Measurements from ENCODE around the gene CNOT11.
"Not testable (repeated sequence)": the region's sequence is repeated elsewhere in the genome, so short reads cannot be mapped to it uniquely, and the experiment has no call there.

CNOT11 gene

DNA sequence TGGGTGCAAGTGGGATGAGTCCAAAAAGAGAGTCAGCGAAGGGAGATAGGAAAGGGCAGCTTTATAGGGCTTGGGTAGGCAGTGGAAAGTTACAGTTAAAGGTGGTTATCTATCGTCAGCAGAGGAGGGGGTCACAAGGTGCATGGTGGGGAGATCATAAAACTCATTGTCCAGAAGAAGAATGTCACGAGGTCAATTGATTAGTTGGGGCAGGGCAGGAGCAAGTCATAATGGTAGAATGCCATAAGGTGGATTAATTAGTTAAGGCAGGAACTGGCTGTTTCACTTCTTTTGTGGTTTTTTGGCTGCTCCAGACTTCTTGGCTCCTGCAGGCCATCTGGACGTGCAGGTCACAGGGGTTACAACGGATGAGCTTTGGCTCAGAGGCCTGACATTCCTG, 3.9 kb upstream of the CNOT11 start:
- DNase-seq: not testable (repeated sequence)

DNA sequence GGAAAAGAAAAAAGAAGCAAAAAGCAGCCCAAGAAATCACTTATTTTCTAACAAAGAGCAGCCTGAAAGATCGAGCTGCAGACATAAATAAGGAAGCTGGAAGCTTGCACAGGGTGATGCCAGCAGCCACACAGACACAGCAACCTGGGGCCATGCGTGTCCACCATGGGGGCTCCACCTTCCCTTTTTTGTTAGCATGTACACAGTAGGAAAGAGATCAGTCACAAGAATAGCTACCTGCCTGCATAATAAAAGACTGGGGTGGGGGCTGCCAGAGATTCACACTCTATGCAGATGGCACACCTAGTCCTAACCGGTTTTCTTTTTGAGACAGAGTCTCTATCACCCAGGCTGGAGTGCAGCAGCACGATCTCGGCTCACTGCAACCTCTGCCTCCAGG, 2.9 kb upstream of the CNOT11 start:
- no peak for DNase-seq

DNA sequence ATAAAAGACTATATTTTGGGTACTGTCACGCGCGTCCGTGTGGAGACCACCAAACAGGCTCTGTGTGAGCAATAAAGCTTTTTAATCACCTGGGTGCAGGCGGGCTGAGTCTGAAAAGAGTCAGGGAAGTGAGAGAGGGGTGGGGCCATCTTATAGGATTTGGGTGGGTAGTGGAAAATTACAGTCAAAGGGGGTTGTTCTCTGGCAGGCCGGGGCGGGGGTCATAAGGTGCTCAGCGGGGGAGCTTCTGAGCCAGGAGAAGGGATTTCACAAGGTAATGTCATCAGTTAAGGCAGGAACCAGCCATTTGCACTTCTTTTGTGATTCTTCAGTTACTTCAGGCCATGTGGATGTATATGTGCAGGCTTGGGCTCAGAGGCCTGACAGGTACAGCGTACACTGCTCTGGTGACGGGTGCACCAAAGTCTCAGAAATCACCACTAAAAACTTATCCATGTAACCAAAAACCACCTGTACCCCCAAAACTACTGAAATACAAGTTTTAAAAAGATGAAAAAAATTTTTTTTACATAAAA, 1.4 kb upstream of the CNOT11 start:
- not testable (repeated sequence) for DNase-seq

DNA sequence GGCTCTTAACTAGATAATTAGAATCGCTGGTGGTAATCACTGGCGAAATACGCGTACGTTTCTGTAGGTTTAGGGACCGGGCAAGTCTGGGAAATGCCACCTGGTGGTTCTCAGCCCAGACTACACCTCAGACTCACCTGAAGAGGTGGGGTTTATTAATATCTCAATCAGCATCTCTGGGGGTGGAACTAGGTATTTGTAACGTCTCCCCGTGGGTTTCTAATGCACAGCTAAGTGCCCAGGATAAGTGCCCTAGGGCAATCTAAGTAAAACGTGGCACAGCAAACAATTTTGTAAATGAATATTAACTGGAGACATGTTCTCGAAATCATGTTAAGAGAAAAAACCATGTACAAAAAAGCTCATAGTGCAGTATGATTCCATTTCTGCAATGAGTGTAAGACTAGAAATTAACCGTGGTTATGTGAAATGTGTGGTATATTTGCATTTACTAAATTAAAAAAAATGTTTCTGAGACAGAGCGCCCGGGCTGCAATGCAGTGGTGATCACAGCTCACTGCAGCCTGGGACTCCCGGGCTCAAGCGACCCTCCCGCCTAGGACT, 760 bp upstream of the CNOT11 start:
- DNase-seq: no peak

DNA sequence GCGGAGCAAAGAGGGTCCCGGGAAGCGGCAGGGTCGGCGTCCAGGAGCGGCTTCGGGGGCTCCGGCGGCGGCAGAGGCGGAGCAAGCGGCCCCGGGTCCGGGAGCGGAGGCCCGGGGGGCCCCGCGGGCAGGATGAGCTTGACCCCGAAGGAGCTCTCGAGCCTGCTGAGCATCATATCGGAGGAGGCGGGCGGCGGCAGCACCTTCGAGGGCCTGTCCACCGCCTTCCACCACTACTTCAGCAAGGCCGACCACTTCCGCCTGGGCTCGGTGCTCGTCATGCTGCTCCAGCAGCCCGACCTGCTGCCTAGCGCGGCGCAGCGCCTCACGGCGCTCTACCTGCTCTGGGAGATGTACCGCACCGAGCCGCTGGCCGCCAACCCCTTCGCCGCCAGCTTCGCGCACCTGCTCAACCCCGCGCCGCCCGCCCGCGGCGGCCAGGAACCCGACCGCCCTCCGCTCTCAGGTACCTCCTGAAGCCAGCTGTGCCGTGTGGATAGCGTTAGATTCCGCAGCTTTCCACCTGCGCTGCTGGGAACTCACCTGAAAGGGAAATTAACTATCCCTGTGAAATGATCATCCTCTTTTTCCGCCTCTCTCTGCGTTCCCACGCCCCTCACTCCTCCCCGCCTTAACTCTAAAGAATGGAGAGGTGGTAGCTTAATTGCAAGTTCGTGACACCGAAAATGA, 472 bp downstream of the CNOT11 start:
- no peak for DNase-seq

DNA sequence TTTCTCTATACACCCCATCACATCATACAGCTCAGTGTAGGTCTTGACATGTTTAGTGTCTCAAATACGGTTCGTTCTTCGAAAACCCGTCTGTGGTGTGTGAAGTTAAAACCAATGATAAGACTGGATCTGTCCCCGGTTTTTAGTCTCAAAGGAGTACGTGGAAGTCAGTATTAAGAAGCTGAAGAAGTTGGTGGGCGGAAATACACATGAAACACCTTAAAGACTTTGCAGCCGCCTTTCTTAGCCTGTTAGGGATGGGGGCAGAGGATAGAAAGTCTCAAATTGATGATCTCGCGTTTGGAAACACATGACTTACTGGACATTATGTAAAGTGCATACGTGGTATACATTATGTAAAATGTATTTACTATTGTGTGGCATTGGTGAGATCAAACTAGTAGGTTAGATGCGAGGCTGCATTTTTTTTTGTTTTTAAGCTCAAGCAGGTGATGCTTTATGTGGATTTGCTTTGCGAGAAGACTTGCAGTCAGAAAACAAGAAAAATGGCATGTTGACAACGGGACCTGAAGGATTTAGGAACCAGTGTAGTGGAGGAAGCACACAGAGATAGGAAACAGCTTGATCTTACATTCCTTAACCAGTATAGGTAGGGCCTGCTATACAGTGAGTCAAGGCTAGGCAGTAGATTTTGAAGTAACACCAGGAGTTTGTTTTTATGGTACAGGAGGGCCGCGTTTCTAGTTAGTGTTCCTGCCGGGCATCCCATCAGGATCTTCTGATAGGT, 1.2 kb downstream of the CNOT11 start:
- no peak for DNase-seq

DNA sequence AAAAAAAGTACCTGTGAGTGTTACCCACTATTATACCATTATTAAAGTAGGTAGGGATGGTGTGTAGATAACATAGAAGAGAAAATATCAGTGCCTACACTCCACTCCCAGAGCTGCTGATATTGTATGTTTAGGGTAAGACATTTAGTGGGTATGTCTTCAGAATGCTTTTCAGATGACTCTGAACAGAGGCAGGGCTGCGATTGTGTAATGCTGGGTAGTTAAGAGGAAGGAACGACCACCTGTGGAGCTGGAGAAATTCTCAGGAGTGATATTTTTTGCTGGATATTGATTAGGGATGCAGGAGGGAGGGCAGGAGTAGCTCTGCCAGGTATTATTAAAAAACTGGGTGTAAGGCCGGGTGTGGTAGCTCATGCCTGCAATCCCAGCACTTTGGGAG, 2.8 kb downstream of the CNOT11 start:
- no peak for DNase-seq

DNA sequence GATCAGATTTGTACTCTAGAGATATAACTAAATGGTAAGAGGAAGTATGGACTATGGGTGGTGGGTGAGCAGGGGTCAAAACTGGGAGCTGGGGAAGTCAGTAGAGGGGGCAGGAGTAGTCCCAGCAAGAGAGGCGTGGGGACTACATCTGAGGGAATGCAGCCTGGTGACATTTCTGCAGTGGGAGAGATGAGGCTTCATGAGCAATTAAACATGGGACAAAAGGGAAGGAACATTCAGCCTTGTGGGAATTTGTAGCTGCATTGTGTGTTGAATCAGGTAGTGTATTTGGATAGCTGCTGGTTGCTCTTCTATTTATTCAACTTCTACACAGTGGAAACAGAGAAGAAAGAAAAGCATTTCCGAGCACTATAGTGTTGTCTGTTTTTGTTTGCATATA, 3.6 kb downstream of the CNOT11 start:
- no peak for DNase-seq

DNA sequence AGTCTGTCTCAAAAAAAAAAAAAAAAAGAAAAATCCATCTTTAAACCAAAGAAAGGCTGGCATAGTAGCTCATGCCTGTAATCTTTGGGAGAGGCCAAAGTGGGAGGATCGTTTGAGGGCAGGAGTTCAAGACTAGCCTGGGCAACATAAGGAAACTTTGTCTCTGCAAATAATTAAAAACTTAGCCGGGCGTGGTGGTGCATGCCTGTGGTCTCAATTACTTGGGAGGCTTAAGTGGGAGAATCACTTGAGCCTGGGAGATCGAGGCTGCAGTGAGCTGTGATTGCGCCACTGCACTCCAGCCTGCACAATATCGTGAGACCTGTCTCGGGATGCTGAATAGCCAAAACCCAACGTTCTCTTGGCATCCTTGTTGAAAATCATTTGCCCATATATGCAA, 6.1 kb downstream of the CNOT11 start:
- DNase-seq: no peak

DNA sequence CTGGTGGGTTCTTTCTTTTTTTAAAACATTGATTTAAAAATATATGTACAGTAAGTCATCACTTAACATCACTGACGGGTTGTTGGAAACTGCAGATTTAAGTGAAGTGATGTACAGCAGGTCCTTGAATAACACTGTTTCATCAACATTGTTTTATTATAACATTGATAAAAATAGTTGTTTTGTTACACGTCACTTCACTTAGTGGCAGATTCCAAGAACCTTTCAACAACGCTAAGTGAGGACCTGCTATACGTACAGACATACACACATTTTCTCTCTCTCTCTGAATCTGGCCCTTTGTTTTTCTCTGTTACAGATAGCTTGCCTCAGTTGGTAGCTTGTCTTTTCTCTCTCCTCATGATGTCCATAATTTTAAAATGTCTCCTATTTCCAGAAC, 9.5 kb downstream of the CNOT11 start:
- DNase-seq: no peak

DNA sequence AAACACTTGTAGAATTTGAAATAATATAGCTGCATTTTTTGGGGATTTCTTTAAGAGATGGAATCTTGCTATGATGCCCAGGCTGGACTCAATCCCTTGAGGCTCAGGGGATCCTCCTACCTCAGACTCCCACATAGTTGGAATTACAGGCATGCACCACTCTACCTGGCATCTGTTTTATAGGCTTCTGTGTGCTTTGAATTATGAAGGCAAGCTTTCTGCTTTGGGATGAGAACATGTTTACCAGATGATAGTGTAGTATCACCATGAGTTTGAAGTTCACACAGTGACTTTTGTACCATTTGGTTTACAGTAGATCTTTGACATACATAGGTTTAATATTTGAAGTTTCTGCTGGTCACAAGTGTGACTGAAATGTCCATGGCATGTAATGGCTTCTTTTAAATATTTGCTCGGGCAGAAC, 10.7 kb downstream of the CNOT11 start:
- no peak for DNase-seq

DNA sequence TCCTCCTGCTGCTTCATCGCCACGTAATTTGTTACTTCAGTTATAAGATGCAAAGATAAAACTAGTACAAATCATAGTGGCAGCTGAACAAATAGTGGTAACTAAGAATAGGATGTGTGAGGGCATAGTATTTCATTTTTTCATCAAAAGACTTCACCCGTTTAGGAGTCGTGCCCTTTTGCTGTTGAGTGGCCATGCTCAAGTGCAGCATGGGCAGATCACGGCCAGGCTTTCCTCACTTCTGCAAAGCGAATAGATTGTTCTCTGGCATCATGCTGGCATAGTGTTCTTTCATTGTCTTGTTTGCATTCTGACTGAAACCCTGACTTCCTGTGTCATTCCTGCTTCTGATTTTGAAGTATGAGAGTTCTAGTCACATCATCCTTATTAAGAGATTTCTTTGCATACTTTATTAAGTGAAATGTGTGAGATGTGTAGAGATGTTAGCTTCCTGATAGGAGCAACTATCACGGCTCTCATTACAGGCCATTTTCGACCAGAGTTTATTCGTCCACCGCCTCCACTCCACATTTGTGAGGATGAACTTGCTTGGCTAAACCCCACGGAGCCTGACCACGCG, 11.8 kb downstream of the CNOT11 start:
- no peak for DNase-seq

DNA sequence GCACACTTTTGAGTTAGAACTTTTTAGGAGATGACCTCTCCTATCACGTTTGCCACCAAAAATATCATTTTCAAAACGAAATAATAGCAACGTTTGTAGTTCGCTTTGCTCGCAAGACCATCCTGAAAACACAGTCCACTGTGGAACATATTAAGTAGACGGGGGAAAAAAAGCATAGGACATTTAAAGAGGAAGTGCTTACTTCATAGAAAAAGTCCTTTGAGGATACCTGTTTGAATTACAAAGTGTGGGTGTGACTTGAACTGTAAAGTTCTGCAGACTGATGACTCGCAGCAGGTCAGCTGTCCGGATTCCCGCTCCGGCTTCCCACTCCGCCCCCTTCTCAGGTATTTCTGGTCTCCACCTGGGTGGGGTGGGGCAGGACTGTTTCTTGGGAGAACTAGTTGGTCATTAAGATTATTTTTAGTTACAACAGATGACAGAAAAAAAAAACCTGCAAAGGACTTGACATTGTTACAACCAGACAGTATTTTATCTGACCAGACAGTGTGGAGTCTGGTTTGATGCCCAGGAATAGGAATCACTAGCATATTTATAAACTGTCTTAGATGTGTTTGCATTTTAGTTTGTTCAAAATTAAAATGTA, 13.3 kb downstream of the CNOT11 start:
- DNase-seq: no peak

DNA sequence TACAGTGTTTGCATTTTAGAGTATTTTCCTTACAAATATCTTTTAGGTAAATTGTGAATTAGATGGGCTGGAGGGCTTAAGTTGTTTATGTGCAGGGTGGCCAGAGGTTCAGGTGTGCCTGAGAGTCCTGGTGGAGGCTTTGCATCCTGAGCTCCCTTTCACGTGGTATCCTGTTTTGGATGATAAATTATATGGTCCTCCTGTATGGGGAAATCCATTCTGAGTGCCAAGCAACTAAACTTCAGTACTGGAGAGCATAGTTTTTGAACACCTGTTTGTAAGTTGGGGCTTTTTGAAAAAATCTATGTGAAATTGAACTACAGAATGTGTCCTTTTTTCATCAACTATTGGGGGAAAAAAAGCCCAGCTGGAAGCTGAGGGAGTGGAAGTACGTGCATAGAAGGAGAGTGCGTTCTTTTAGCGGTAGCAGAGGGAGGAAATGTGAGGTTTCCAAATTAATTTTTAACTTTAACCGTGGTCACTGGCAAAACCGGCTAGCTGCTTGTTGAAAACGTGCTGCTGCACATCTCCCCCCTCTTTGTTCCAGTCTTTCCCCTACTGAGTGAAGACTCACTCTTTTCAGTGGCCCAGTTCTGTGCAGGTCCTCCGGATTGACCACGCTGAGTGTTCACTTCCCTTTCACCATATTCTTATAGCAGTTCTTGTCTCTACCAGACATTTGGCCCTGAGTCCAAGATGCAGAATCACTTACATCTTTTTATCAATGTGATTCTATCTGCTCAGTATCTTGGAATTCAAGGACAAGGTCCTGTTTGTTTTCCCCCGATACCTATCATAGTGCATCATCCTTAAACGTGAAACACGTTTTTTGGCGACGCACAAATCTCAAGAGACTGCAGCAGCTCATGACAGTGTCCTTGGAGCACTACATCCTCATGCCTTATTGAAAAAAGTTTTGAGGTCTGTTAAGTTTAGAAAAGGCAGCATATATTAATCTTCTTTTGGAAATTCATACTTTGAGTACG, 15.3 kb downstream of the CNOT11 start:
- no peak for DNase-seq

DNA sequence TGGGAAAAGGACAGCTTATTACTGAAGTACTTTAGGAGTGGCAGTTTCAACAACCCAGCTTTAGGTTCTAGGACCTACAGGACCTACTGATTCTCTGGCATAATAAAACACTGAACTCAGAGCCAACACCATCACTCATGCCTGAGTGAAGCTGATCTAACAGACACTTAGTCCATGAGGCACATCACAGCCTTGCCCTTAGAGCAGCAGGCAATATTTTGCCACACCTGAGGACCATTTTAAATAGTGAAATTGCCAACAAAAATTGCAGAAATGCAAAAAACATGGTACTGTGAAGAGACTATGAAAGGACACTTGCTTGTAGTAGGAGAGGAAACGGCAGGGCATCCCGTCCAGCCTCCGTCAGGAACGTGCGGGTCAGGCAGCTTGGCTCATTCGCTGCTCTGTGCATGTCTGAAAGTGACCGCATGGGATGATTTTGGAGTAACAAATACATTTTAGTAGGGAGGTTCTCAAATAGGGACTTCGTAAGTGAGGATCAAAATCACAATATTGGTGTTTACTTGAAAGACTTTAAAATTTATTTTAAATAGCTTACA, 18.1 kb downstream of the CNOT11 start:
- DNase-seq: no peak

DNA sequence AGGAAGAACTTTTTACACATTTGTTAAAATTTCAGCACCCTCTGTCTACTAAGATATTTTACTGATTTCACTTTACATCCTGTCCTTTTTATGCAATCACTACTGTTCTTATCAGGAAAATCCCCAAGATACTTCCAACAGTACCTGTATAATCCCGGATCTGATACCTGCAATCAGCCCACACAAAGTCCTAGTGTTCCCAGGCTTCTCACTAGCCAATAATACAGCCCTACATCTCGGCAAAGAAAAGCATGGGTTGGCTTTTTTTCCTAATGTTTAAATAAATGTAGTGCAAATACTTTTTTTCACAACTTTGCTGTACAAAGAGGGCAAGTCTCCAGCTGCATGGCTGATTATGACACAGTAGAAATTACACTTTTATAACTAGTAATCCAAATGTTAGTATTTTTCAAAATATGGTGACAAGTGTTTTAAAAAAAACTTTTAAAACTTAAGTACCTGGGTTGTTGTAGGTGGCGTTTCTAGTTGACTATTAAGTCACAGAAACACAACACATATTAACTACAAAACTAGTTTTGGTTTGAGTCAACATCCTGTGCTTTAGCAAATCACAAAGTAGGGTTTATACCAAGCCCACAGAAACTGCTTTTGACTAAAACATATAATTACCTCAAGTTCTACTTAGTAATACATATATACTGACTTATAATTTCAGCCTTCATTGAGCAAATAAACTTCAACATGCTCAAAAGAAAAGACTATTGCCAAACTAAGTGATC, 19.5 kb downstream of the CNOT11 start:
- no peak for DNase-seq

DNA sequence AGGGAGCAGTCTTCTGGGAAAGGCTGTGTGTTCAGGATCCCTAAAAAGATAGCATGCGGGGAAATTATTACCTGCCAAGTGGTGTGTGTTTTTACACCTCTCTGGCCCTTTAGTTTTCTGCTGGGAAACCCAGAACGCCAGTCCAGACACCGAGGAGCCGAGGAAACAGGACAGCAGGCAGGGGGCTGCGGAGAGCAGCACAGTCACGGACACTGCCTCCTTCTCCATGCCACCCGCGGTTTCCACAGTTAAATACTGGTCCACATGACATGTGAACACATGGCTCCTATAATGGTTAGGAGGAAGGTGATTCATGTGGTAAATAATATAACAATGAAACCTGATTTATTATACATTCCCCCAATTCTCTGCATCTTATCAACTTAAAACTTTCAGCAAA, 20.4 kb downstream of the CNOT11 start:
- DNase-seq: no peak

DNA sequence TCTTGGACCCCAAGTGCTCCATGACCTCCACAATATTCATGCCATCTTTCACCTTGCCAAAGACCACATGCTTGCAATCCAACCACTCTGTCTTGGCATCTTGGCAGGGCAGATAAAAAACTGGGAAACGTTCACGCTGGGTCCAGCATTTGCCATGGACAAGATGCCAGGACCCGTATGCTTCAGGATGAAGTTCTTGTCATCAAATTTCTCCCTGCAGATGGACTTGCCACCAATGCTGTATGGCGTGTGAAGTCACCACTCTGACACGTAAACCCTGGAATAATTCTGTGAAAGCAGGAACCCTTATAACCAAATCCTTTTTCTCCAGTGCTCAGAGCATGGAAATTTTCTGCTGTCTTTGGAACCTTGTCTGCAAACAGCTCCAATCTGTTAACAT, 21.5 kb downstream of the CNOT11 start:
- no peak for DNase-seq

DNA sequence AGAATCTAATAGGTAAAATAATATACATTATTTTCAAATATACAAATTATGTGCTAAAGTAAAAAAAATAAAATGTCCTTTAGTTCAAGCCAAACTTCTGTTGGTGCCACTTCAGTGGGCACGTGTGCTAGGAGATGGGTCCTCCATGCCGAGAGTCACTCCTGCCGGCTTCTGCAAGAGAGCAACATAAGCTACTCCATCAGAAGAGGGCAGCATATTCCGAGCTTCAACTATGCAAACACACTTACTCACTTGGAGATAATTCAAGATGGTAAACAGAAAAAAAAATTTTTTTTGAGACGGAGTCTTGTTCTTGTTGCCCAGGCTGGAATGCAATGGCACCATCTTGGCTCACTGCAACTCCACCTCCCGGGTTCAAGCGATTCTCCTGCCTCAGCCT, 24.4 kb downstream of the CNOT11 start:
- no peak for DNase-seq

DNA sequence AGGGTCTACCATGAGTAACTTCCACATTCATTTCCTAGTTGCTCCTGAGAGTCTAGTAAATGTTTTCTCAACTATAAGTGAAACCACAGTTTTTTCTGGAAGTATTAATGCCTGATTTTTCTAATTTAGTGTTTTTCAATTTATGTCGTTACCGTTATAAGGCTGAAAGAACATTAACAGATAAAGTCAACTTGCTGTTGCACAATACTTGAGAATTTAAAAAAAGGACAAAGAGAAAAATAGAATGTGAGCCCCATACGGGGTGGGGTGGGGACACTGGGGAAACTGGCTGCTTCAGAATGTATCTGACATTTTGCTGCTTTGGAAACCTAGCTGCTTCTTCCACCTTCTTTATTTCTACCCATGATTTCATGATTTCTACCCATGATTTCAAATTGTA, 26.2 kb downstream of the CNOT11 start:
- no peak for DNase-seq

DNA sequence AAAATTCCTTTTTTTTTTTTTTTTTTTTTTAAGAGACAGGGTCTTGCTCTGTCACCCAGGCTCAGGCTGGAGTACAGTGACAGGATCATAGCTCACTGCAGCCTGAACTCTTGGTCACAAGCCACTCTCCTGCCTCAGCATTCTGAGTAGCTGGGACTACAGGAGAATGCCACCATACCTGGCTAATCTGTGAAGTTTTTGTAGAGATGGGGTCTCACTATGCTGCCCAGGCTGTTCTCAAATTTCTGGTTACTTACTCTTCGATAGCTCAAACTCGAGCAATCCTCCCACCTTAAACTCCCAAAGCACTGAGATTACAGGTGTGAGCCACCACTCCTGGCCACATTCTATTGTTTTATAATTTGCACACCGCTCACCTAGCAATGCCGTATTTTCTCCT, 28.8 kb downstream of the CNOT11 start:
- DNase-seq: no peak
